HCT116 (cell line): ENCODE measurements around the gene IGFN1. TPM values are rescaled to one million over a fixed set of nuclear protein-coding genes. Genes with fewer than 3 reads are reported as not detected.

Experiments
- ATAC-seq: fragments of 200-7000 bp; cut with Tn5 transposase; 2 replicates; pipeline ENCODE4 v1.9.1; 2020; ENCODE audit warnings: mild to moderate bottlenecking, moderate library complexity
- BruUV-seq: library from RNA; stranded (reverse); fragments of 400-500 nt; replicated peaks from 2 replicates; lab custom pipeline; 2021; lab: Mats Ljungman, UMichigan
- CTCF ChIA-PET: fragments of 300-600 bp; sonication (Branson Sonifier 250); formaldehyde crosslinking; loops from one replicate; lab custom pipeline; 2021; ENCODE audit warnings: antibody characterized with exemption; lab: Charles Lee
- POLR2A ChIA-PET: fragments of 300-600, 350-600 bp; sonication (Branson Sonifier 250); formaldehyde crosslinking; loops from one replicate; lab custom pipeline; 2021; ENCODE audit warnings: antibody characterized with exemption; lab: Charles Lee
- RAD21 ChIA-PET, 2 experiments: fragments of 300-600 bp; sonication (Branson Sonifier 250); formaldehyde crosslinking; loops; one replicate each; lab custom pipeline; 2023; ENCODE audit warnings: low total read pairs in 2 of 2; ENCODE audit not compliant: uncharacterized antibody in 2 of 2, unreplicated experiment in 2 of 2, low non-redundant PET in 1 of 2; lab: Charles Lee
- DNase-seq: peaks from one replicate; pipeline ENCODE4 v3.0.0-alpha.2; 2010; ENCODE audit warnings: low read depth, low spot score
- H2AFZ ChIP-seq: fragments of 200-600 bp; shearing (Covaris generic), sonication (generic); 2 replicates; pipeline ENCODE4 v1.6.1; 2017; ENCODE audit warnings: low read depth, mixed run types, mixed read lengths, antibody characterized with exemption, low read length; ENCODE audit not compliant: poor library complexity, severe bottlenecking
- H3K27ac ChIP-seq: 2 replicates; pipeline ENCODE4 v1.5.1; 2012; ENCODE audit warnings: low read depth, low read length
- H3K27me3 ChIP-seq: fragments of 200-600 bp; sonication (generic); 2 replicates; pipeline ENCODE4 v1.6.1; 2016; ENCODE audit warnings: mixed run types, low read length, mixed read lengths; ENCODE audit not compliant: insufficient read depth
- H3K36me3 ChIP-seq, 2 experiments: fragments of 200-500 bp in 1 of 2; fragments of 200-600 bp in 1 of 2; sonication (Bioruptor generic) in 1 of 2; sonication (generic) in 1 of 2; 2 replicates each; pipeline versions ENCODE4 v1.5.1 to v1.6.1; 2014 to 2016; ENCODE audit warnings: low read length in 2 of 2, inconsistent platforms in 1 of 2, mixed read lengths in 1 of 2, mixed run types in 1 of 2; ENCODE audit not compliant: insufficient read depth in 2 of 2, control insufficient read depth in 1 of 2
- H3K4me1 ChIP-seq, 2 experiments: fragments of 200-600 bp in 1 of 2; sonication (generic) in 1 of 2; 2 replicates each; pipeline versions ENCODE4 v1.5.1 to v1.6.1; 2012 to 2017; ENCODE audit warnings: low read length in 2 of 2, inconsistent platforms in 1 of 2, mild to moderate bottlenecking in 1 of 2, mixed read lengths in 1 of 2, mixed run types in 1 of 2, moderate library complexity in 1 of 2; ENCODE audit not compliant: insufficient read depth in 2 of 2, control insufficient read depth in 1 of 2
- H3K4me2 ChIP-seq: fragments of 200-600 bp; sonication (generic); 2 replicates; pipeline ENCODE4 v1.6.1; 2017; ENCODE audit warnings: mixed run types, low read length, mixed read lengths
- H3K4me3 ChIP-seq, 2 experiments: fragments of 200-600 bp in 1 of 2; sonication (generic) in 1 of 2; replicated peaks in 1 of 2; 2 replicates each; pipeline ENCODE4 v1.5.1; 2011 to 2016; ENCODE audit warnings: low read length in 2 of 2, control low read depth in 1 of 2, low read depth in 1 of 2, mild to moderate bottlenecking in 1 of 2, mixed read lengths in 1 of 2, mixed run types in 1 of 2
- H3K79me2 ChIP-seq: fragments of 200-600 bp; sonication (generic); 2 replicates; pipeline ENCODE4 v1.6.1; 2017; ENCODE audit warnings: mild to moderate bottlenecking, mixed run types, low read length, moderate library complexity, mixed read lengths; ENCODE audit not compliant: insufficient read depth
- H3K9ac ChIP-seq: fragments of 200-600 bp; sonication (generic); 2 replicates; pipeline ENCODE4 v1.6.1; 2016; ENCODE audit warnings: low read length, mixed read lengths
- H3K9me2 ChIP-seq: fragments of 200-600 bp; sonication (generic), shearing (Covaris generic); 2 replicates; pipeline ENCODE4 v1.6.1; 2017; ENCODE audit warnings: mixed run types, mild to moderate bottlenecking, moderate library complexity; ENCODE audit not compliant: insufficient read depth
- H3K9me3 ChIP-seq, 2 experiments: fragments of 200-500 bp in 1 of 2; fragments of 200-600 bp in 1 of 2; sonication (Bioruptor generic) in 1 of 2; sonication (generic) in 1 of 2; 2 replicates each; pipeline ENCODE4 v1.6.1; 2014 to 2017; ENCODE audit warnings: low read length in 2 of 2, mixed read lengths in 2 of 2, inconsistent platforms in 1 of 2, low read depth in 1 of 2, mild to moderate bottlenecking in 1 of 2, mixed run types in 1 of 2, moderate library complexity in 1 of 2; ENCODE audit not compliant: control insufficient read depth in 1 of 2, insufficient read depth in 1 of 2
- H4K20me1 ChIP-seq: fragments of 200-600 bp; sonication (generic), shearing (Covaris generic); 2 replicates; pipeline ENCODE4 v1.6.1; 2017; ENCODE audit warnings: mixed run types, mild to moderate bottlenecking, moderate library complexity; ENCODE audit not compliant: insufficient read depth
- ATF3 ChIP-seq: IDR thresholded peaks from 2 replicates; pipeline ENCODE4 v1.6.1; 2012
- CBX3 ChIP-seq: IDR thresholded peaks from 2 replicates; pipeline ENCODE4 v1.6.1; 2012; ENCODE audit warnings: low read depth
- CEBPB ChIP-seq: IDR thresholded peaks from 2 replicates; pipeline ENCODE4 v1.6.1; 2012; ENCODE audit warnings: low read depth
- EGR1 ChIP-seq: IDR thresholded peaks from 2 replicates; pipeline ENCODE4 v1.6.1; 2012; ENCODE audit warnings: low read depth
- EZH2phosphoT487 ChIP-seq: fragments of 200-600 bp; IDR thresholded peaks from 2 replicates; pipeline ENCODE4 v1.6.1; 2018; ENCODE audit warnings: antibody characterized with exemption, borderline replicate concordance
- JUND ChIP-seq: IDR thresholded peaks from 2 replicates; pipeline ENCODE4 v1.6.1; 2012
- MAX ChIP-seq: IDR thresholded peaks from 2 replicates; pipeline ENCODE4 v1.6.1; 2012
- POLR2A ChIP-seq: IDR thresholded peaks from 2 replicates; pipeline ENCODE4 v1.7.0; 2011; ENCODE audit warnings: borderline replicate concordance; ENCODE audit not compliant: insufficient read depth, insufficient read length; ENCODE audit errors: extremely low read depth
- POLR2AphosphoS5 ChIP-seq: IDR thresholded peaks from 2 replicates; pipeline ENCODE4 v1.6.1; 2011; ENCODE audit warnings: mild to moderate bottlenecking, low read depth, low read length, moderate library complexity
- SIN3A ChIP-seq: IDR thresholded peaks from 2 replicates; pipeline ENCODE4 v1.6.1; 2012; ENCODE audit warnings: low read depth
- SP1 ChIP-seq: IDR thresholded peaks from 2 replicates; pipeline ENCODE4 v1.6.1; 2012; ENCODE audit warnings: low read depth
- TCF7L2 ChIP-seq: IDR thresholded peaks from 2 replicates; pipeline ENCODE4 v1.7.0; 2011; ENCODE audit warnings: borderline replicate concordance, inconsistent platforms; ENCODE audit not compliant: insufficient read depth, insufficient read length; ENCODE audit errors: extremely low read depth
- YY1 ChIP-seq: IDR thresholded peaks from 2 replicates; pipeline ENCODE4 v1.6.1; 2011; ENCODE audit warnings: low read length, low read depth, moderate library complexity, mild to moderate bottlenecking; ENCODE audit not compliant: insufficient replicate concordance; ENCODE audit errors: extremely low read depth
- ZBTB33 ChIP-seq: IDR thresholded peaks from 2 replicates; pipeline ENCODE4 v1.6.1; 2011; ENCODE audit warnings: mild to moderate bottlenecking, low read length, moderate library complexity; ENCODE audit not compliant: insufficient replicate concordance; ENCODE audit errors: extremely low read depth
- ZNF274 ChIP-seq: fragments of 200-500 bp; sonication (Bioruptor generic); IDR thresholded peaks from 2 replicates; pipeline ENCODE4 v1.6.1; 2014; ENCODE audit warnings: mild to moderate bottlenecking, low read depth, low read length, inconsistent platforms
- intact Hi-C: fragments of 100-400 bp; cut with micrococcal nuclease; formaldehyde crosslinking; loops from 2 replicates; pipeline ENCODE4 v1.10.0; 2022
- total RNA-seq: library from RNA; stranded (reverse); gene quantifications from one replicate; pipeline ENCODE4 v1.2.1, GENCODE V29; 2021; ENCODE audit not compliant: unreplicated experiment
- TF ChIP-seq, protein P1 (sequence below): IDR thresholded peaks from 2 replicates; pipeline ENCODE4 v1.6.1; 2012; ENCODE audit warnings: low read depth

The IGFN1 gene
- total RNA-seq, 1 experiment from 2014 or later, result not detected

DNA sequence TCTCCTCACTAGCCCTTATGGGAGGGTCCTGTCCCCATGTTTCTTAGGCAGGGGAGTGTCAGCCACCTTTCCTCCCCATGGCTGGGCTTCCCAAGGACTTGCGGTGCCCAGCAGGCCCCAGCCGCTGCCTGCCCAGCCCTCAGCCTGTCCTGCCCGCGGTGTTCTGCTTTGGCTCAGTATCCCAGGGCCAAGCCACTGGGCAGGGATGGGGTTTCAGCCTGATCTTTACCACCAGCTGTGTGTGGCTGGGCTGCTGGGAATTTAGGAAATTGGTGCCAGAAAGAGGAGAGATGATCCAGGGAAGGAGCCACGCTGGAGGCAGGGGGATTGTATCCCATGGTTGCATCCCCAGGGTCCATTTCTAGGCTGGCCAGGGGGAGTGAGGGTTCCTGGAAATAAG lies 6.9 kb upstream of the IGFN1 start:
- Histone ChIP-seq H3K27me3 (peaks cover 10% of the 10 kb centered on the region; the same call in 1 of the 2 replicates), H2AFZ (no peak overlapping the region), H3K9me2 (no peaks in the 10 kb centered on the region), H4K20me1 (no peaks in the 10 kb centered on the region), H3K4me3 (no peak overlapping the region), H3K79me2 (no peaks in the 10 kb centered on the region), H3K36me3 (no peaks in the 10 kb centered on the region), H3K4me2 (no peak overlapping the region), H3K9me3 (no peaks in the 10 kb centered on the region), H3K4me1 (peaks cover 4 to 10% of the 10 kb centered on the region in 2 experiments; a peak in 3 of 4 replicates), H3K27ac (no peak overlapping the region), H3K9ac (no peak overlapping the region)
- BruUV-seq, result no TSS peak
- TF ChIP-seq SIN3A (no peak), CEBPB (no peak), ZBTB33 (no peak), MAX (no peak), SP1 (no peak), EGR1 (no peak), POLR2AphosphoS5 (no peak), POLR2A (no peak), EZH2phosphoT487 (no peak), ATF3 (no peak), TCF7L2 (no peak), CBX3 (no peak), ZNF274 (no peak), JUND (no peak), YY1 (no peak)
- TF ChIP-seq, protein P1, sequence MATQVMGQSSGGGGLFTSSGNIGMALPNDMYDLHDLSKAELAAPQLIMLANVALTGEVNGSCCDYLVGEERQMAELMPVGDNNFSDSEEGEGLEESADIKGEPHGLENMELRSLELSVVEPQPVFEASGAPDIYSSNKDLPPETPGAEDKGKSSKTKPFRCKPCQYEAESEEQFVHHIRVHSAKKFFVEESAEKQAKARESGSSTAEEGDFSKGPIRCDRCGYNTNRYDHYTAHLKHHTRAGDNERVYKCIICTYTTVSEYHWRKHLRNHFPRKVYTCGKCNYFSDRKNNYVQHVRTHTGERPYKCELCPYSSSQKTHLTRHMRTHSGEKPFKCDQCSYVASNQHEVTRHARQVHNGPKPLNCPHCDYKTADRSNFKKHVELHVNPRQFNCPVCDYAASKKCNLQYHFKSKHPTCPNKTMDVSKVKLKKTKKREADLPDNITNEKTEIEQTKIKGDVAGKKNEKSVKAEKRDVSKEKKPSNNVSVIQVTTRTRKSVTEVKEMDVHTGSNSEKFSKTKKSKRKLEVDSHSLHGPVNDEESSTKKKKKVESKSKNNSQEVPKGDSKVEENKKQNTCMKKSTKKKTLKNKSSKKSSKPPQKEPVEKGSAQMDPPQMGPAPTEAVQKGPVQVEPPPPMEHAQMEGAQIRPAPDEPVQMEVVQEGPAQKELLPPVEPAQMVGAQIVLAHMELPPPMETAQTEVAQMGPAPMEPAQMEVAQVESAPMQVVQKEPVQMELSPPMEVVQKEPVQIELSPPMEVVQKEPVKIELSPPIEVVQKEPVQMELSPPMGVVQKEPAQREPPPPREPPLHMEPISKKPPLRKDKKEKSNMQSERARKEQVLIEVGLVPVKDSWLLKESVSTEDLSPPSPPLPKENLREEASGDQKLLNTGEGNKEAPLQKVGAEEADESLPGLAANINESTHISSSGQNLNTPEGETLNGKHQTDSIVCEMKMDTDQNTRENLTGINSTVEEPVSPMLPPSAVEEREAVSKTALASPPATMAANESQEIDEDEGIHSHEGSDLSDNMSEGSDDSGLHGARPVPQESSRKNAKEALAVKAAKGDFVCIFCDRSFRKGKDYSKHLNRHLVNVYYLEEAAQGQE, result no peak
- DNase-seq (no peak), ATAC-seq (no peak)
- ChIA-PET RAD21 (no interaction called here), CTCF (interaction anchor here (1.1 kb wide), 1 partner anchor 212 kb away, joined by 3 read pairs; no protein-coding TSS in a partner anchor), POLR2A (no interaction called here)
- intact Hi-C loops, result no loop called here
